IMR-90 (cell line): Measurements from ENCODE around the gene A3GALT2. TPM values are rescaled to one million over a fixed set of nuclear protein-coding genes. Genes with fewer than 3 reads are reported as not detected.
A peak's percentile ranks its signal among the peaks of the same experiment; 100 is the strongest.

Source experiments
- ATAC-seq: fragments of 200-7000 bp; cut with Tn5 transposase; 2 replicates; pipeline ENCODE4 v1.9.1; 2020; ENCODE audit warnings: low read depth, mild to moderate bottlenecking, moderate library complexity
- BruUV-seq: library from RNA; stranded (reverse); fragments of 400-500 nt; replicated peaks from 2 replicates; lab custom pipeline; 2021; lab: Mats Ljungman, UMichigan
- CTCF ChIA-PET: fragments of 300-600 bp; formaldehyde crosslinking; extraction: SDS; loops from one replicate; lab custom pipeline; 2021; ENCODE audit warnings: antibody characterized with exemption; lab: Yijun Ruan, JAX
- POLR2A ChIA-PET: fragments of 300-600 bp; sonication (Branson Sonifier 250); formaldehyde crosslinking; loops from one replicate; lab custom pipeline; 2022; ENCODE audit warnings: antibody characterized with exemption; ENCODE audit not compliant: unreplicated experiment; lab: Charles Lee
- DNase-seq: peaks from one replicate; pipeline ENCODE4 v3.0.0; 2013
- H2AFZ ChIP-seq: replicated peaks from 2 replicates; pipeline ENCODE3; 2013; ENCODE audit warnings: low read length, mild to moderate bottlenecking; ENCODE audit not compliant: poor library complexity
- H2AK5ac ChIP-seq: 2 replicates; pipeline ENCODE4 v1.6.1; 2013; ENCODE audit warnings: low read depth, low read length, inconsistent platforms
- H2AK9ac ChIP-seq: replicated peaks from 2 replicates; pipeline ENCODE3; 2013; ENCODE audit warnings: mild to moderate bottlenecking, low read depth, low read length, moderate library complexity; ENCODE audit not compliant: poor library complexity
- H2BK120ac ChIP-seq: 2 replicates; pipeline ENCODE4 v1.6.1; 2013; ENCODE audit warnings: low read depth, low read length, inconsistent platforms
- H2BK15ac ChIP-seq: 3 replicates; pipeline ENCODE4 v1.6.1; 2013; ENCODE audit warnings: low read depth, low read length, inconsistent platforms
- H2BK20ac ChIP-seq: 2 replicates; pipeline ENCODE4 v1.6.1; 2013; ENCODE audit warnings: low read depth, mild to moderate bottlenecking, inconsistent platforms, low read length, moderate library complexity
- H2BK5ac ChIP-seq: 2 replicates; pipeline ENCODE4 v1.6.1; 2013; ENCODE audit warnings: mild to moderate bottlenecking, low read depth, low read length, inconsistent platforms; ENCODE audit not compliant: poor library complexity, severe bottlenecking
- H3K14ac ChIP-seq: replicated peaks from 2 replicates; pipeline ENCODE4 v1.6.1; 2013; ENCODE audit warnings: low read depth, low read length, inconsistent platforms
- H3K18ac ChIP-seq: 2 replicates; pipeline ENCODE4 v1.6.1; 2013; ENCODE audit warnings: low read depth, low read length, control low read depth
- H3K23ac ChIP-seq: 2 replicates; pipeline ENCODE4 v1.6.1; 2013; ENCODE audit warnings: low read depth, low read length, inconsistent platforms
- H3K27ac ChIP-seq: 2 replicates; pipeline ENCODE4 v1.5.1; 2013; ENCODE audit warnings: mild to moderate bottlenecking, control low read depth, low read length; ENCODE audit not compliant: insufficient read depth
- H3K27me3 ChIP-seq: 2 replicates; pipeline ENCODE4 v1.6.1; 2013; ENCODE audit warnings: low read length; ENCODE audit not compliant: control insufficient read depth, insufficient read depth
- H3K36me3 ChIP-seq: 2 replicates; pipeline ENCODE4 v1.6.1; 2013; ENCODE audit warnings: low read length, mixed read lengths; ENCODE audit not compliant: control insufficient read depth, insufficient read depth
- H3K4ac ChIP-seq: 2 replicates; pipeline ENCODE4 v1.6.1; 2013; ENCODE audit warnings: low read depth, low read length, inconsistent platforms
- H3K4me1 ChIP-seq: 2 replicates; pipeline ENCODE4 v1.6.1; 2013; ENCODE audit warnings: low read length, mixed read lengths; ENCODE audit not compliant: control insufficient read depth, insufficient read depth
- H3K4me2 ChIP-seq: 2 replicates; pipeline ENCODE4 v1.6.1; 2013; ENCODE audit warnings: low read depth, mild to moderate bottlenecking, control low read depth, low read length, moderate library complexity
- H3K4me3 ChIP-seq: 2 replicates; pipeline ENCODE4 v1.5.1; 2013; ENCODE audit warnings: low read depth, mild to moderate bottlenecking, control low read depth, low read length, moderate library complexity; ENCODE audit not compliant: insufficient read depth
- H3K56ac ChIP-seq: 2 replicates; pipeline ENCODE4 v1.6.1; 2013; ENCODE audit warnings: low read length, inconsistent platforms; ENCODE audit not compliant: insufficient read depth; ENCODE audit errors: extremely low read depth
- H3K79me1 ChIP-seq, 2 experiments: 2 replicates each; pipeline ENCODE4 v1.6.1; 2013; ENCODE audit warnings: low read length in 2 of 2, inconsistent platforms in 1 of 2, low read depth in 1 of 2
- H3K9ac ChIP-seq: 2 replicates; pipeline ENCODE4 v1.6.1; 2013; ENCODE audit warnings: low read depth, low read length, control low read depth
- H3K9me1 ChIP-seq: 2 replicates; pipeline ENCODE4 v1.6.1; 2013; ENCODE audit warnings: low read length, inconsistent platforms; ENCODE audit not compliant: insufficient read depth
- H3K9me3 ChIP-seq: 2 replicates; pipeline ENCODE4 v1.6.1; 2013; ENCODE audit warnings: low read length; ENCODE audit not compliant: control insufficient read depth, insufficient read depth
- H4K20me1 ChIP-seq: 2 replicates; pipeline ENCODE4 v1.6.1; 2013; ENCODE audit warnings: low read length, inconsistent platforms; ENCODE audit not compliant: insufficient read depth
- H4K5ac ChIP-seq: 2 replicates; pipeline ENCODE4 v1.6.1; 2013; ENCODE audit warnings: mild to moderate bottlenecking, low read depth, low read length, control low read depth
- H4K8ac ChIP-seq, 2 experiments: 2 replicates each; pipeline ENCODE4 v1.6.1; 2013; ENCODE audit warnings: low read depth in 2 of 2, low read length in 2 of 2, control low read depth in 1 of 2, inconsistent platforms in 1 of 2
- H4K91ac ChIP-seq: 2 replicates; pipeline ENCODE4 v1.6.1; 2013; ENCODE audit warnings: low read depth, low read length, inconsistent platforms; ENCODE audit not compliant: insufficient read depth
- RAD21 ChIP-seq: IDR thresholded peaks from 2 replicates; pipeline ENCODE4 v1.6.1; 2012; ENCODE audit warnings: low read length, improper control_type of control experiment
- WGBS, 2 experiments: methylation state at CpG; one replicate each; pipeline versions ENCODE4 v1.1.5 to v1.1.7; 2013; ENCODE audit warnings: missing lambda C conversion rate in 2 of 2; ENCODE audit not compliant: insufficient read length in 1 of 2; ENCODE audit errors: extremely low coverage in 2 of 2; 5-methylcytosine and 5-hydroxymethylcytosine counted together
- dilution Hi-C: fragments of 300-500 bp; cut with HindIII; formaldehyde crosslinking; loops from one replicate; pipeline ENCODE4 v1.14.3; 2018; ENCODE audit warnings: low sequenced_read_pairs; ENCODE audit not compliant: unreplicated experiment
- in situ Hi-C: fragments of 300-500 bp; cut with MboI; formaldehyde crosslinking; loops from 3 replicates; pipeline ENCODE4 v1.14.3; 2019; ENCODE audit warnings: low sequenced_read_pairs, inconsistent platforms, mixed read lengths
- intact Hi-C: fragments of 100-400 bp; cut with micrococcal nuclease; formaldehyde crosslinking; loops from 2 replicates; pipeline ENCODE4 v1.10.0; 2022
- polyA plus RNA-seq, 3 experiments: library from polyadenylated mRNA; depleted of rRNA; stranded (reverse); fragments of >200 nt; gene quantifications; 2 replicates each; pipeline ENCODE4 v1.2.3, GENCODE V29; 2012; ENCODE audit warnings: low replicate concordance in 1 of 3
- total RNA-seq: library from RNA; depleted of rRNA; stranded (reverse); fragments of >200 nt; gene quantifications from 2 replicates; pipeline ENCODE4 v1.2.3, GENCODE V29; 2012
- TF ChIP-seq, protein P1 (sequence below): fragments of 150-350 bp; IDR thresholded peaks from 2 replicates; pipeline ENCODE4 v1.6.1; 2017; ENCODE audit warnings: mild to moderate bottlenecking, antibody characterized with exemption, low read length, low read depth

A3GALT2 gene
- total and polyA plus RNA-seq, 2 of the 4 experiments (the other 2 are of a cell fraction) = not detected

DNA sequence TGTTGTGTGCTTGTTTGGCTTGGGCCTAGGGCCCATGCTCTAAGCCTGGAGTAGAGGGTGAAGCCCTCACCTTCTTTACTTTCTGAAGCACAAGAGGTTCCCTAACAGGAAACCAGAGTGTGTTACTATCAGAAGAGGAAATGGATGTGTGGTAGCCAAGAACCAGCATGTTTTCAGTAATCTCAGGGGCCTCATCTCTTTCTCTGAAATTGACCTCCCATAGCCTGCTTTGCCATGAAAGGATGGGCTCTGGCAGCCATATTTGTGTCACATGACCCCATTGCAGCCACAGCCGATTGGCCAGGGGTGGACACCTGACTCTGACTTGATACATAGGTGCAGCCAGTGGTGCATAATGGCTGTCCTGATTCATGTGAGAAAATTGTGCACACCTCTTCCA, 18.6 kb downstream of the A3GALT2 start:
- no peak overlapping the region for H4K8ac ChIP-seq
- no CpG with 5 or more reads among the region's 1 CpG for WGBS, 2 experiments
- no peak overlapping the region for H2AK9ac ChIP-seq
- no peak overlapping the region for H4K91ac ChIP-seq
- H3K4me1 ChIP-seq = peaks cover 11% of the 10 kb centered on the region
- H3K27me3 ChIP-seq = no peaks in the 10 kb centered on the region; the same call in 1 of the 2 replicates
- H3K23ac ChIP-seq = no peak overlapping the region
- H3K79me1 ChIP-seq = peaks cover 0 to 10% of the 10 kb centered on the region in 2 experiments; a peak in 1 of 4 replicates
- H4K20me1 ChIP-seq = peaks cover 4% of the 10 kb centered on the region; the same call in 1 of the 2 replicates
- no peak overlapping the region for H2BK15ac ChIP-seq
- no peaks in the 10 kb centered on the region for H3K9me3 ChIP-seq
- TF ChIP-seq, protein P1, sequence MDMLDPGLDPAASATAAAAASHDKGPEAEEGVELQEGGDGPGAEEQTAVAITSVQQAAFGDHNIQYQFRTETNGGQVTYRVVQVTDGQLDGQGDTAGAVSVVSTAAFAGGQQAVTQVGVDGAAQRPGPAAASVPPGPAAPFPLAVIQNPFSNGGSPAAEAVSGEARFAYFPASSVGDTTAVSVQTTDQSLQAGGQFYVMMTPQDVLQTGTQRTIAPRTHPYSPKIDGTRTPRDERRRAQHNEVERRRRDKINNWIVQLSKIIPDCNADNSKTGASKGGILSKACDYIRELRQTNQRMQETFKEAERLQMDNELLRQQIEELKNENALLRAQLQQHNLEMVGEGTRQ = peak; percentile 82
- no peak for TF ChIP-seq RAD21
- no peak overlapping the region for H3K18ac ChIP-seq
- in situ Hi-C loops (no loop called here), intact Hi-C loops (no loop called here), dilution Hi-C loops (no loop called here)
- POLR2A ChIA-PET = no interaction called here
- no peak overlapping the region for H2BK20ac ChIP-seq
- no peak overlapping the region for H3K9ac ChIP-seq
- H3K14ac ChIP-seq = no peak overlapping the region
- peaks cover 5% of the 10 kb centered on the region; the same call in 1 of the 2 replicates for H3K36me3 ChIP-seq
- no peak overlapping the region for H3K4ac ChIP-seq
- H3K56ac ChIP-seq = no peak overlapping the region
- H3K4me3 ChIP-seq = no peak overlapping the region
- H3K9me1 ChIP-seq = peaks cover 3% of the 10 kb centered on the region
- CTCF ChIA-PET = no interaction called here
- no peak overlapping the region for H3K27ac ChIP-seq
- H2BK5ac ChIP-seq = no peak overlapping the region
- H4K5ac ChIP-seq = no peak overlapping the region
- no peak overlapping the region for H2AFZ ChIP-seq
- no peak overlapping the region for H3K4me2 ChIP-seq
- no peak overlapping the region for H2AK5ac ChIP-seq
- ATAC-seq = no peak
- no peak overlapping the region for H2BK120ac ChIP-seq
- DNase-seq = no peak
- BruUV-seq = no TSS peak
